Neural progenitor cell (in vitro differentiated cells): ENCODE data around the gene KIF26B. TPM values are rescaled to one million over a fixed set of nuclear protein-coding genes. Genes with fewer than 3 reads are reported as not detected.

Experiments used
- DNase-seq: peaks from one replicate; pipeline ENCODE4 v3.0.0-alpha.2; 2016; ENCODE audit warnings: low spot score
- H2AFZ ChIP-seq: fragments of 200-600 bp; sonication (generic); replicated peaks from 2 replicates; pipeline ENCODE4 v1.6.1; 2016; ENCODE audit warnings: antibody characterized with exemption
- H3F3A ChIP-seq: fragments of 200-600 bp; sonication (generic); 2 replicates; pipeline ENCODE4 v1.6.1; 2016; ENCODE audit warnings: antibody characterized with exemption, low read depth
- H3K27ac ChIP-seq: fragments of 200-600 bp; sonication (generic); 2 replicates; pipeline ENCODE4 v1.5.1; 2016; ENCODE audit warnings: mild to moderate bottlenecking
- H3K27me3 ChIP-seq: fragments of 200-600 bp; sonication (generic); 2 replicates; pipeline ENCODE4 v1.6.1; 2016; ENCODE audit warnings: mild to moderate bottlenecking, moderate library complexity
- H3K36me3 ChIP-seq: fragments of 200-600 bp; sonication (generic); 2 replicates; pipeline ENCODE4 v1.5.1; 2016
- H3K4me1 ChIP-seq: fragments of 200-600 bp; sonication (generic); 2 replicates; pipeline ENCODE4 v1.6.1; 2016; ENCODE audit warnings: mixed run types
- H3K4me2 ChIP-seq: fragments of 200-600 bp; sonication (generic); 2 replicates; pipeline ENCODE4 v1.6.1; 2016
- H3K4me3 ChIP-seq: fragments of 200-600 bp; sonication (generic); 2 replicates; pipeline ENCODE4 v1.5.1; 2016
- H3K79me2 ChIP-seq: fragments of 200-600 bp; sonication (generic); 2 replicates; pipeline ENCODE4 v1.6.1; 2016; ENCODE audit warnings: low read depth
- H3K9ac ChIP-seq: fragments of 200-600 bp; sonication (generic); 2 replicates; pipeline ENCODE4 v1.6.1; 2016
- H3K9me3 ChIP-seq: fragments of 200-600 bp; sonication (generic); 2 replicates; pipeline ENCODE4 v1.5.1; 2016; ENCODE audit warnings: low read depth
- H4K20me1 ChIP-seq: fragments of 200-600 bp; sonication (generic); 2 replicates; pipeline ENCODE4 v1.6.1; 2016; ENCODE audit warnings: low read depth
- H3K27ac Mint-ChIP-seq: 3 replicates; pipeline ENCODE4 v1.8.0; 2021; ENCODE audit warnings: mixed read lengths
- H3K27me3 Mint-ChIP-seq: 2 replicates; pipeline ENCODE4 v1.8.0; 2022; ENCODE audit warnings: low read depth, mild to moderate bottlenecking, inconsistent platforms, moderate library complexity, mixed read lengths; ENCODE audit not compliant: insufficient read depth
- H3K36me3 Mint-ChIP-seq: 3 replicates; pipeline ENCODE4 v1.8.0; 2021; ENCODE audit warnings: mixed read lengths
- H3K4me1 Mint-ChIP-seq: 3 replicates; pipeline ENCODE4 v1.8.0; 2021; ENCODE audit warnings: mixed read lengths
- H3K4me3 Mint-ChIP-seq: 3 replicates; pipeline ENCODE4 v1.8.0; 2021; ENCODE audit warnings: mild to moderate bottlenecking, moderate library complexity, mixed read lengths
- H3K9me3 Mint-ChIP-seq: 3 replicates; pipeline ENCODE4 v1.8.0; 2020; ENCODE audit warnings: mixed read lengths
- CTCF ChIP-seq: fragments of 200-600 bp; sonication (generic); IDR thresholded peaks from 2 replicates; pipeline ENCODE4 v1.5.1; 2017; ENCODE audit warnings: antibody characterized with exemption, mild to moderate bottlenecking
- EZH2 ChIP-seq: fragments of 200-600 bp; sonication (generic); IDR thresholded peaks from 2 replicates; pipeline ENCODE4 v1.6.1; 2017; ENCODE audit warnings: antibody characterized with exemption, mild to moderate bottlenecking, moderate library complexity
- EZH2phosphoT487 ChIP-seq: fragments of 200-600 bp; sonication (generic); IDR thresholded peaks from 2 replicates; pipeline ENCODE4 v1.6.1; 2017; ENCODE audit warnings: antibody characterized with exemption
- total RNA-seq: library from RNA; depleted of rRNA; stranded (reverse); fragments of >200 nt; gene quantifications from 2 replicates; pipeline ENCODE4 v1.2.3, GENCODE V29; 2015; ENCODE audit warnings: low replicate concordance

KIF26B gene
- total RNA-seq, 1 donor from 2014 or later = 0.47 TPM

- no peak for DNase-seq
- Mint-ChIP-seq H3K27ac (no peak overlapping the region), H3K9me3 (peaks cover 6% of the 10 kb centered on the region), H3K27me3 (peaks cover 2% of the 10 kb centered on the region), H3K4me1 (peaks cover 13% of the 10 kb centered on the region), H3K36me3 (peaks cover 2% of the 10 kb centered on the region), H3K4me3 (no peak overlapping the region)
- Histone ChIP-seq H3K36me3 (no peaks in the 10 kb centered on the region), H3K4me2 (no peak overlapping the region), H2AFZ (no peak overlapping the region), H4K20me1 (no peaks in the 10 kb centered on the region), H3K9ac (no peak overlapping the region), H3K4me1 (peaks cover 4% of the 10 kb centered on the region), H3K27me3 (no peaks in the 10 kb centered on the region), H3K9me3 (no peaks in the 10 kb centered on the region), H3K79me2 (no peaks in the 10 kb centered on the region), H3K27ac (no peak overlapping the region), H3F3A (peaks cover 6% of the 10 kb centered on the region), H3K4me3 (no peak overlapping the region)
- TF ChIP-seq CTCF (no peak), EZH2phosphoT487 (no peak), EZH2 (no peak)
These were observed 85.9 kb downstream of the KIF26B start for GRCh38 chr1:245240648-245241165.

- H3K27ac ChIP-seq = no peak overlapping the region
- H3K27me3 ChIP-seq = no peaks in the 10 kb centered on the region
- peaks cover 2% of the 10 kb centered on the region for H3K36me3 Mint-ChIP-seq
- no peaks in the 10 kb centered on the region for H4K20me1 ChIP-seq
- no peaks in the 10 kb centered on the region for H3K36me3 ChIP-seq
- peaks cover 6% of the 10 kb centered on the region for H3K9me3 Mint-ChIP-seq
- peaks cover 2% of the 10 kb centered on the region for H3K27me3 Mint-ChIP-seq
- H3K9me3 ChIP-seq = no peaks in the 10 kb centered on the region
- no peak for TF ChIP-seq CTCF
- no peak overlapping the region for H2AFZ ChIP-seq
- DNase-seq = no peak
- H3K4me2 ChIP-seq = no peak overlapping the region
- no peaks in the 10 kb centered on the region for H3K79me2 ChIP-seq
- H3K4me3 Mint-ChIP-seq = no peak overlapping the region
- no peaks in the 10 kb centered on the region for H3K4me1 ChIP-seq
- H3K9ac ChIP-seq = no peak overlapping the region
- peaks cover 8% of the 10 kb centered on the region for H3K4me1 Mint-ChIP-seq
- no peak overlapping the region for H3K27ac Mint-ChIP-seq
- H3F3A ChIP-seq = no peaks in the 10 kb centered on the region
- no peak overlapping the region for H3K4me3 ChIP-seq
These were observed 86.8 kb downstream of the KIF26B start for GRCh38 chr1:245241526-245242130.

DNA sequence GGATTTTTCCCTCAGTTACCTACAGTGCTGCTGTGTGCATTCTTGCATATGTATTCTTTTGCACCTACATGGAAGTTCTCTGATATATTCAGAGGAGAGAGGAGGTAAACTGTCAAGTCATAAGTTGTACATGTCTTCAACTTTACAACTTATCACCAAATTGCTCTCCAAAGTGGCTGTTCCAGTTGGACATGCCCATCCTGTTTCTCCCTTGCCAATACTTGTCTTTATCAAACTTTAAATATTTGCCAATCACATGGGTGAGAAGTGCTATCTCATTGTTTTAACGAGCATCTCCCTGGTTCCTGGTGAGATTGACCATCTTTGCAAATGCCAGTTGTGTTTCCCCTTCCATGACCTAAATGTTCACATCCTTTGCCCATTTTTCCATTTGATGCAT lies 88.2 kb downstream of the KIF26B start:
- Histone ChIP-seq H2AFZ (no peak overlapping the region), H4K20me1 (no peaks in the 10 kb centered on the region), H3K9me3 (no peaks in the 10 kb centered on the region), H3K27ac (no peak overlapping the region), H3F3A (no peaks in the 10 kb centered on the region), H3K4me2 (no peak overlapping the region), H3K4me3 (no peak overlapping the region), H3K27me3 (no peaks in the 10 kb centered on the region), H3K9ac (no peak overlapping the region), H3K79me2 (no peaks in the 10 kb centered on the region), H3K4me1 (no peaks in the 10 kb centered on the region), H3K36me3 (no peaks in the 10 kb centered on the region)
- H3K36me3 Mint-ChIP-seq = peaks cover 2% of the 10 kb centered on the region
- no peaks in the 10 kb centered on the region for H3K27me3 Mint-ChIP-seq
- DNase-seq = no peak
- peaks cover 8% of the 10 kb centered on the region for H3K4me1 Mint-ChIP-seq
- TF ChIP-seq EZH2 (no peak), CTCF (no peak), EZH2phosphoT487 (no peak)
- H3K9me3 Mint-ChIP-seq = peaks cover 6% of the 10 kb centered on the region
- no peak overlapping the region for H3K4me3 Mint-ChIP-seq
- H3K27ac Mint-ChIP-seq = peak overlapping the region; percentile 50
